MM.1S (cell line): ENCODE results near the gene ADAMTSL1.
"Not testable (repeated sequence)": the region's sequence is repeated elsewhere in the genome, so short reads cannot be mapped to it uniquely, and the experiment has no call there.

ENCODE experiments used
- DNase-seq: peaks from one replicate; pipeline ENCODE4 v3.0.0-alpha.2; 2015
- H2AFZ ChIP-seq: fragments of 300-600 bp; sonication (generic); 2 replicates; pipeline ENCODE4 v1.6.0; 2016; ENCODE audit warnings: antibody characterized with exemption, low read length
- H3F3A ChIP-seq: fragments of 300-600 bp; sonication (generic); 2 replicates; pipeline ENCODE4 v1.6.1; 2016; ENCODE audit warnings: mild to moderate bottlenecking, antibody characterized with exemption, low read length, moderate library complexity, mixed read lengths; ENCODE audit not compliant: insufficient read depth
- H3K27ac ChIP-seq: fragments of 300-600 bp; sonication (generic); 2 replicates; pipeline ENCODE4 v1.5.1; 2016; ENCODE audit warnings: mild to moderate bottlenecking, low read length
- H3K27me3 ChIP-seq: fragments of 300-600 bp; sonication (generic); replicated peaks from 2 replicates; pipeline ENCODE4 v1.6.0; 2016; ENCODE audit warnings: low read length; ENCODE audit not compliant: insufficient read depth
- H3K36me3 ChIP-seq: fragments of 300-600 bp; sonication (generic); replicated peaks from 2 replicates; pipeline ENCODE4 v1.6.1; 2016; ENCODE audit warnings: mild to moderate bottlenecking, low read length, mixed read lengths; ENCODE audit not compliant: insufficient read depth
- H3K4me1 ChIP-seq: fragments of 300-600 bp; sonication (generic); 2 replicates; pipeline ENCODE4 v1.6.1; 2016; ENCODE audit warnings: low read length, mixed read lengths
- H3K4me2 ChIP-seq: fragments of 300-600 bp; sonication (generic); 2 replicates; pipeline ENCODE4 v1.6.0; 2016; ENCODE audit warnings: low read depth, low read length
- H3K4me3 ChIP-seq: fragments of 300-600 bp; sonication (generic); 2 replicates; pipeline ENCODE4 v1.5.1; 2016; ENCODE audit warnings: low read length, mixed read lengths
- H3K79me2 ChIP-seq: fragments of 300-600 bp; sonication (generic); 2 replicates; pipeline ENCODE4 v1.6.1; 2016; ENCODE audit warnings: mixed run types, low read length, mixed read lengths
- H3K9ac ChIP-seq: fragments of 300-600 bp; sonication (generic); 2 replicates; pipeline ENCODE4 v1.6.1; 2016; ENCODE audit warnings: low read length, mixed read lengths
- H3K9me2 ChIP-seq: fragments of 300-600 bp; sonication (generic); replicated peaks from 2 replicates; pipeline ENCODE4 v1.6.1; 2016; ENCODE audit warnings: mild to moderate bottlenecking, low read length, mixed read lengths; ENCODE audit not compliant: insufficient read depth
- H3K9me3 ChIP-seq: fragments of 300-600 bp; sonication (generic); replicated peaks from 2 replicates; pipeline ENCODE4 v1.6.1; 2016; ENCODE audit warnings: mild to moderate bottlenecking, low read length, mixed read lengths; ENCODE audit not compliant: insufficient read depth
- H4K20me1 ChIP-seq: fragments of 300-600 bp; sonication (generic); 2 replicates; pipeline ENCODE4 v1.6.1; 2016; ENCODE audit warnings: mild to moderate bottlenecking, low read length, moderate library complexity, mixed read lengths; ENCODE audit not compliant: insufficient read depth
- CTCF ChIP-seq: fragments of 300-600 bp; sonication (generic); IDR thresholded peaks from 2 replicates; pipeline ENCODE4 v1.5.1; 2016; ENCODE audit warnings: antibody characterized with exemption, low read length, mixed read lengths
- EZH2 ChIP-seq: fragments of 300-600 bp; sonication (generic); optimal IDR thresholded peaks from 2 replicates; pipeline ENCODE3; 2017; ENCODE audit warnings: low read depth, mild to moderate bottlenecking, antibody characterized with exemption, low read length, mixed read lengths
- EZH2phosphoT487 ChIP-seq: fragments of 300-600 bp; sonication (generic); IDR thresholded peaks from 2 replicates; pipeline ENCODE4 v1.6.1; 2018; ENCODE audit warnings: antibody characterized with exemption, low read length

Gene ADAMTSL1

GRCh38 chr9:18925880-18926279 is 451.9 kb downstream of the ADAMTSL1 start:
- Histone ChIP-seq H2AFZ (no peak overlapping the region), H3K9ac (no peak overlapping the region), H3K4me1 (no peaks in the 10 kb centered on the region), H3K27me3 (no peaks in the 10 kb centered on the region), H3K9me2 (no peaks in the 10 kb centered on the region), H3K9me3 (no peaks in the 10 kb centered on the region), H3K36me3 (no peaks in the 10 kb centered on the region), H4K20me1 (no peaks in the 10 kb centered on the region), H3K4me2 (no peak overlapping the region), H3F3A (no peaks in the 10 kb centered on the region), H3K79me2 (no peaks in the 10 kb centered on the region), H3K27ac (no peak overlapping the region), H3K4me3 (no peak overlapping the region)
- TF ChIP-seq CTCF: no peak
- no peak for TF ChIP-seq EZH2
- no peak for TF ChIP-seq EZH2phosphoT487
- no peak for DNase-seq

- no peak overlapping the region for H3K9ac ChIP-seq
These were observed 452.6 kb downstream of the ADAMTSL1 start for GRCh38 chr9:18926513-18926912.

GRCh38 chr9:18928711-18929110 is 454.8 kb downstream of the ADAMTSL1 start:
- DNase-seq: no peak
- H2AFZ ChIP-seq: no peak overlapping the region
- H3F3A ChIP-seq: no peaks in the 10 kb centered on the region

More at GRCh38 chr9:18926513-18926912, 452.6 kb downstream of the ADAMTSL1 start:
- Histone ChIP-seq H3F3A (no peaks in the 10 kb centered on the region), H4K20me1 (no peaks in the 10 kb centered on the region), H3K4me2 (no peak overlapping the region), H3K79me2 (no peaks in the 10 kb centered on the region), H3K4me1 (no peaks in the 10 kb centered on the region), H3K36me3 (no peaks in the 10 kb centered on the region), H3K4me3 (no peak overlapping the region), H2AFZ (no peak overlapping the region), H3K9me3 (no peaks in the 10 kb centered on the region), H3K27me3 (no peaks in the 10 kb centered on the region), H3K27ac (no peak overlapping the region), H3K9me2 (no peaks in the 10 kb centered on the region)
- DNase-seq: no peak
- TF ChIP-seq CTCF: no peak
- TF ChIP-seq EZH2: no peak
- no peak for TF ChIP-seq EZH2phosphoT487

GRCh38 chr9:18930611-18931010 is 456.7 kb downstream of the ADAMTSL1 start:
- H3K4me1 ChIP-seq, H3K4me2 ChIP-seq, H3K27ac ChIP-seq, H3K36me3 ChIP-seq, DNase-seq, H3K9me2 ChIP-seq, H3K79me2 ChIP-seq, H3K27me3 ChIP-seq, H3K4me3 ChIP-seq, H3K9ac ChIP-seq, H4K20me1 ChIP-seq, H2AFZ ChIP-seq, H3K9me3 ChIP-seq, H3F3A ChIP-seq: not testable (repeated sequence)

More at GRCh38 chr9:18928711-18929110, 454.8 kb downstream of the ADAMTSL1 start:
- Histone ChIP-seq H3K4me1 (no peaks in the 10 kb centered on the region), H3K9me3 (no peaks in the 10 kb centered on the region), H3K9me2 (no peaks in the 10 kb centered on the region), H3K4me2 (no peak overlapping the region), H3K79me2 (no peaks in the 10 kb centered on the region), H3K36me3 (no peaks in the 10 kb centered on the region), H4K20me1 (no peaks in the 10 kb centered on the region), H3K27ac (no peak overlapping the region), H3K27me3 (no peaks in the 10 kb centered on the region), H3K4me3 (no peak overlapping the region), H3K9ac (no peak overlapping the region)
- no peak for TF ChIP-seq EZH2phosphoT487
- TF ChIP-seq CTCF: no peak
- no peak for TF ChIP-seq EZH2
